ENCODE results near the gene NTSR1.

The NTSR1 gene

GRCh38 chr20:62710886-62711702 lies 2.5 kb downstream of the NTSR1 start:
- DNase-seq, result no peak

DNA sequence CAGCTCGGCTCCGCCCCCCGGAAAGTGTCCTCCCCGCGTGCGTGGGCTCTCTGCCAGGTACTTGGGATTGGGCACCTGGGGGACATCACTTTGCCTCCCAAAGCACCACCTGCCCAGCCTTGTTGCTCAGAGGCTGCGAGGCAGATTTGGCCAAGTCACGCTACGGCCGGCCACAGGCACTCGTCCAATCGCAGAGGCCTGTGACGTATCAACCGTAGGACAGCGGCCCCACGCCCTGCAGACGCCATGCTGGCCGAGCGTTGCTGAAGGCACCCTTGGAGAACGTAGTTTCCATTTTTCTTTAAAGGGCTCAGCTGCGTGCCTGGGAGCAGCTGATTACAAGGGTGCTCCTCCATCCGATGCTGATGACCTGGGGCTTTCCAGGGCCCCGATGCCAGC lies 3.1 kb downstream of the NTSR1 start:
- DNase-seq, result peak; percentile 32

GRCh38 chr20:62712606-62713005 lies 4.0 kb downstream of the NTSR1 start:
- no peak for DNase-seq

- DNase-seq, result no peak
These were observed 5.4 kb downstream of the NTSR1 start for GRCh38 chr20:62714006-62714405.

GRCh38 chr20:62714799-62715198 lies 6.2 kb downstream of the NTSR1 start:
- DNase-seq, result no peak

- no peak for DNase-seq
These were observed 6.6 kb downstream of the NTSR1 start for GRCh38 chr20:62715201-62715600.

- DNase-seq, result no peak
These were observed 7.7 kb downstream of the NTSR1 start for GRCh38 chr20:62716198-62716940.

GRCh38 chr20:62716941-62717310 lies 8.3 kb downstream of the NTSR1 start:
- no peak for DNase-seq

GRCh38 chr20:62717933-62718332 lies 9.3 kb downstream of the NTSR1 start:
- no peak for DNase-seq

DNA sequence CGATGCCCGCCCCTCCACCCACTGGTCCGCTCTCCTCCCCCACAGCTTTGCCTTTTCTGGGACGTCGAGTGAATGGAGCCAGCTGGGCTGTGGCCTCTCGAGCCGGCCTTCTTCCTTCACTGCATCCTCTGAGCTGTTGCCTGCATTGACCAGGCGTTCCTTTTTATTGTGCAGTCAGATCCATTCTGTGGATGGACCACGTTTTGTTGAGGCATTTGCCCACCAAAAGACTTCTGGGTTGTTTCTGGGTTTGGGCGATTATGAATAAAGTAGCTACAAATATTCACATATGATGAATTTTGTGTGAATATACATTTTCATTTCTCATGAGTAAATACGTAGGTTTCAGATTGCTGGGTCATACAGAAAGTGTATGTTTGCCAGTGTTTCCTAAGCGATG lies 9.9 kb downstream of the NTSR1 start:
- DNase-seq, result no peak

- no peak for DNase-seq
These were observed 10.8 kb downstream of the NTSR1 start for GRCh38 chr20:62719250-62719935.

GRCh38 chr20:62721511-62722370 lies 13.1 kb downstream of the NTSR1 start:
- DNase-seq, result no peak

DNA sequence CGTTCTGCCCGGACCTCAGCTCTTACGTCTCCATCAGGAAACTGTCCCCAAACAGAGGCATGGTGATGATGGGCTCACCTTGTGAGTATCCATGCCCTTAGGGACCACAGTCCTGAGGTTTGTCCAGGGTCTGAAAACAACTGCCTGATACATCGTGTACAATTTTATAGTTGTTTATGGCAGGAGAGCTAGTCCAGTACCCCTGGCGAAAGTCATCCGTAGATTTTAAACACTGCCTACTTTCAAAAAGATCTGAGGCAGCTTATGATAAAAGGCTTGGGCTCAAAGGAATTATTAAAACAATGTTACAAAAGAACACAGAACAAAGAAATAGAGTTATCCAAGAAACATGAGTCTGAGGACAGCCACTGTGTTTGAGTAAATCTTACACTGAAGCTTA lies 14.0 kb downstream of the NTSR1 start:
- DNase-seq, result no peak

- no peak for DNase-seq
These were observed 14.7 kb downstream of the NTSR1 start for GRCh38 chr20:62723351-62723750.

- DNase-seq, result no peak
These were observed 15.3 kb downstream of the NTSR1 start for GRCh38 chr20:62723768-62724450.

- DNase-seq, result no peak
These were observed 16.3 kb downstream of the NTSR1 start for GRCh38 chr20:62724692-62725595.

DNA sequence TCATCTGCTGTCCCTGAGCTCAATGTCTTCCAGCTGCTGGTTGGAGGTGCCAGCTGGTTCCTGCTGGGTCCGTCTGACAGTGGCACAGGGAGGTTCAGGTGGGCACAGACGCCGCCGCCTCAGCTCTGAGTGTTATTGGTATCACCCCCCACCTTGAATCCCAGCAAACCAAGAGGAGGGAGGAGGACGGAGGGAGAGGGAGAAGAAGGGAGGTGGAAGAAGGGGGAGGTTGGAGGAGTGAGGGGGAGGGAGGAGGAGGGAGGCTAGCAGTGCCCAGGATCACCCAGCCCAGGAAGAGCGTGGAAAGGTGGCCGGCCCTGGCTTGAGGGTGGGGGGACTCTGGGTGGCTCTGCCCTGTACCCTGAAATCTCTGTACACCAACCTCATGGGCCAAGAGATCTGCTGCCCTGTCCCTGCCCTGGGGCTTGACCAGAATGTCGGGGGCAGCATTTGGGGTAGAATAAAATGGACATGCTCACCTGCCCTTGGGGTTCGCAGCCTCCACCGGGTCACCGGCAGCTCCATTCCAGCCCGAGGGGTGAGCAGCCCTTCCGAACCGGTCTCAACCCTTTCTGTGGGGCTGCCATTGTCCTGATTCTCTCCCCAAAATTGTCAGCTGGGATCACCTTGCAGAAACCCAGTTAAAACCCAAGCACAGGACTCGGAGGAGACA lies 17.1 kb downstream of the NTSR1 start:
- no peak for DNase-seq

- DNase-seq, result no peak
These were observed 17.6 kb downstream of the NTSR1 start for GRCh38 chr20:62726276-62726675.

GRCh38 chr20:62726716-62727583 lies 18.3 kb downstream of the NTSR1 start:
- no peak for DNase-seq

Data from NCI-H748 treated with DMSO at 0.1 percent for 48 hours (cell line).